LHCN-M2 (cell line): ENCODE measurements around the gene AP1G2. TPM values are rescaled to one million over a fixed set of nuclear protein-coding genes. Genes with fewer than 3 reads are reported as not detected.
"Not testable (repeated sequence)": the region's sequence is repeated elsewhere in the genome, so short reads cannot be mapped to it uniquely, and the experiment has no call there.

Experiments
- DNase-seq: peaks from one replicate; pipeline ENCODE4 v3.0.0-alpha.2; 2012; ENCODE audit warnings: low read depth
- total RNA-seq: library from RNA; depleted of rRNA; stranded (reverse); fragments of >200 nt; gene quantifications from 2 replicates; pipeline ENCODE4 v1.2.3, GENCODE V29; 2014

AP1G2 gene
- total RNA-seq, 1 experiment from 2014 or later, result 11.7 TPM

- no peak for DNase-seq
Observed at GRCh38 chr14:23600806-23601205, 33.2 kb upstream of the AP1G2 start.

GRCh38 chr14:23600322-23600707 lies 32.7 kb upstream of the AP1G2 start:
- no peak for DNase-seq

- not testable (repeated sequence) for DNase-seq
Observed at GRCh38 chr14:23594191-23594590, 26.6 kb upstream of the AP1G2 start.

GRCh38 chr14:23590198-23590597 lies 22.6 kb upstream of the AP1G2 start:
- no peak for DNase-seq

- DNase-seq, result no peak
Observed at GRCh38 chr14:23589606-23590005, 22.0 kb upstream of the AP1G2 start.

GRCh38 chr14:23588884-23589598 lies 21.4 kb upstream of the AP1G2 start:
- DNase-seq, result peak; percentile 82

- not testable (repeated sequence) for DNase-seq
Observed at GRCh38 chr14:23584527-23585203, 17.1 kb upstream of the AP1G2 start.

- not testable (repeated sequence) for DNase-seq
Observed at GRCh38 chr14:23583761-23584526, 16.4 kb upstream of the AP1G2 start.

GRCh38 chr14:23582906-23583760 lies 15.5 kb upstream of the AP1G2 start:
- DNase-seq, result no peak

- no peak for DNase-seq
Observed at GRCh38 chr14:23580948-23581281, 13.3 kb upstream of the AP1G2 start.

- DNase-seq, result no peak
Observed at GRCh38 chr14:23580152-23580926, 12.7 kb upstream of the AP1G2 start.

- no peak for DNase-seq
Observed at GRCh38 chr14:23579739-23580138, 12.1 kb upstream of the AP1G2 start.

GRCh38 chr14:23579311-23579630 lies 11.7 kb upstream of the AP1G2 start:
- no peak for DNase-seq

GRCh38 chr14:23578560-23579310 lies 11.1 kb upstream of the AP1G2 start, which contains the start of gene JPH4:
Gene JPH4 (minus strand): TSS chr14:23578790. CDS start chr14:23577453, 1,337 bp downstream.
- DNase-seq, result no peak

GRCh38 chr14:23577710-23578392 lies 10.3 kb upstream of the AP1G2 start:
- no peak for DNase-seq

GRCh38 chr14:23577004-23577681 lies 9.6 kb upstream of the AP1G2 start:
- no peak for DNase-seq

- no peak for DNase-seq
Observed at GRCh38 chr14:23573384-23574015, 5.9 kb upstream of the AP1G2 start.

- DNase-seq, result no peak
Observed at GRCh38 chr14:23572836-23573235, 5.2 kb upstream of the AP1G2 start.

GRCh38 chr14:23572524-23572828 lies 4.9 kb upstream of the AP1G2 start:
- DNase-seq, result no peak
